Vagina (tissue), 2 donors: Measurements from ENCODE around the gene KCNC1.

Source experiments
- CTCF ChIP-seq, 3 experiments: fragments of 450-650 bp in 2 of 3; fragments of 200-600 bp in 1 of 3; sonication (generic) in 1 of 3; IDR thresholded peaks; one replicate each; pipeline ENCODE4 v1.5.1; 2017 to 2019; ENCODE audit warnings: antibody characterized with exemption in 3 of 3, mild to moderate bottlenecking in 2 of 3, moderate library complexity in 2 of 3
- POLR2AphosphoS5 ChIP-seq, 2 donors: sonication (generic); formaldehyde crosslinking; IDR thresholded peaks; one replicate each; pipeline ENCODE4 v1.9.0; 2017; ENCODE audit warnings: antibody characterized with exemption in 2 of 2, mild to moderate bottlenecking in 2 of 2, low read depth in 1 of 2; ENCODE audit not compliant: insufficient read depth in 1 of 2

- TF ChIP-seq CTCF (IDR thresholded peaks at IDR 0.05) (no peak), POLR2AphosphoS5 (IDR thresholded peaks at IDR 0.05; ENCODE audit: insufficient read depth in 1 of 2, low read depth in 1 of 2) (no peak)
These were observed 36.3 kb downstream of the KCNC1 start for GRCh38 chr11:17770917-17771316.
